ENCODE measurements around the gene SP6. TPM values are rescaled to one million over a fixed set of nuclear protein-coding genes. Genes with fewer than 3 reads are reported as not detected.

SP6 gene
- total and polyA plus RNA-seq, 3 donors from 2014 or later = 0.31 to 0.79 (median 0.43) TPM

DNA sequence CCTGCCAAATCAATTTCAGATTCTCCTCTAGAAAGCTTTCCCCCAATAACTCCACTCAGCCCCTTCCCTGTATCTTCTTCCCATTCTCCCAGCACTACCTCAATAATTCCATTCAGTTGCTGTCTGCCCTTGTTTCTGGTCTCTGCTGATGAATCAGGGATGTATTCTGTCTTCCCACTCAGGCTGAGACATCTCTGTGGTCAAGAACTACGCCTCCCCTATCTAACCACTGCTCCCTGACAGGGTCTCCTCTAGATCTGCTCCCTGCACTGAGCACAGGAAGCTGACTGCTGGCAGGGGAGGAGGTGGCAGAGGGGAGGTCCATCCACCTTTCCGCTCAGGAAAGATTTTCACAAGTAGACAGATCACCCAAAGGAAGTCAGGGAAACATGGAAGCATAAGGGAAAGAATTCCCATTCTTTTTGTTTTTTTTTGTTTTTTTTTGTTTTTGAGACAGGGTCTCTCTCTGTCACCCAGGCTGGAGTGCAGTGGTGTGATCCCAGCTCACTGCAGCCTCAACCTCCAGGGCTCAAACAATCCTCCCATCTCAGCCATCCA is 28.1 kb upstream of the SP6 start:
- H3K27me3 ChIP-seq = no peaks in the 10 kb centered on the region
- H3K4me3 ChIP-seq = no peak overlapping the region
- TF ChIP-seq, protein P1, sequence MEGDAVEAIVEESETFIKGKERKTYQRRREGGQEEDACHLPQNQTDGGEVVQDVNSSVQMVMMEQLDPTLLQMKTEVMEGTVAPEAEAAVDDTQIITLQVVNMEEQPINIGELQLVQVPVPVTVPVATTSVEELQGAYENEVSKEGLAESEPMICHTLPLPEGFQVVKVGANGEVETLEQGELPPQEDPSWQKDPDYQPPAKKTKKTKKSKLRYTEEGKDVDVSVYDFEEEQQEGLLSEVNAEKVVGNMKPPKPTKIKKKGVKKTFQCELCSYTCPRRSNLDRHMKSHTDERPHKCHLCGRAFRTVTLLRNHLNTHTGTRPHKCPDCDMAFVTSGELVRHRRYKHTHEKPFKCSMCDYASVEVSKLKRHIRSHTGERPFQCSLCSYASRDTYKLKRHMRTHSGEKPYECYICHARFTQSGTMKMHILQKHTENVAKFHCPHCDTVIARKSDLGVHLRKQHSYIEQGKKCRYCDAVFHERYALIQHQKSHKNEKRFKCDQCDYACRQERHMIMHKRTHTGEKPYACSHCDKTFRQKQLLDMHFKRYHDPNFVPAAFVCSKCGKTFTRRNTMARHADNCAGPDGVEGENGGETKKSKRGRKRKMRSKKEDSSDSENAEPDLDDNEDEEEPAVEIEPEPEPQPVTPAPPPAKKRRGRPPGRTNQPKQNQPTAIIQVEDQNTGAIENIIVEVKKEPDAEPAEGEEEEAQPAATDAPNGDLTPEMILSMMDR (IDR thresholded peaks at IDR 0.05) = no peak
- TF ChIP-seq POLR2A (IDR thresholded peaks at IDR 0.05) = no peak
- WGBS, 2 donors = 88 to 89% methylated on average over 2 of the region's 2 CpGs
- no peaks in the 10 kb centered on the region for H3K9me3 ChIP-seq
- DNase-seq = no peak
- intact Hi-C loops (cut with DNase I; ENCODE audit: low total_unique reads) = no loop called here
- no peak overlapping the region for H3K27ac ChIP-seq
- no peaks in the 10 kb centered on the region for H3K4me1 ChIP-seq
- no peaks in the 10 kb centered on the region for H3K36me3 ChIP-seq (ENCODE audit: low read depth, missing control alignments)

DNA sequence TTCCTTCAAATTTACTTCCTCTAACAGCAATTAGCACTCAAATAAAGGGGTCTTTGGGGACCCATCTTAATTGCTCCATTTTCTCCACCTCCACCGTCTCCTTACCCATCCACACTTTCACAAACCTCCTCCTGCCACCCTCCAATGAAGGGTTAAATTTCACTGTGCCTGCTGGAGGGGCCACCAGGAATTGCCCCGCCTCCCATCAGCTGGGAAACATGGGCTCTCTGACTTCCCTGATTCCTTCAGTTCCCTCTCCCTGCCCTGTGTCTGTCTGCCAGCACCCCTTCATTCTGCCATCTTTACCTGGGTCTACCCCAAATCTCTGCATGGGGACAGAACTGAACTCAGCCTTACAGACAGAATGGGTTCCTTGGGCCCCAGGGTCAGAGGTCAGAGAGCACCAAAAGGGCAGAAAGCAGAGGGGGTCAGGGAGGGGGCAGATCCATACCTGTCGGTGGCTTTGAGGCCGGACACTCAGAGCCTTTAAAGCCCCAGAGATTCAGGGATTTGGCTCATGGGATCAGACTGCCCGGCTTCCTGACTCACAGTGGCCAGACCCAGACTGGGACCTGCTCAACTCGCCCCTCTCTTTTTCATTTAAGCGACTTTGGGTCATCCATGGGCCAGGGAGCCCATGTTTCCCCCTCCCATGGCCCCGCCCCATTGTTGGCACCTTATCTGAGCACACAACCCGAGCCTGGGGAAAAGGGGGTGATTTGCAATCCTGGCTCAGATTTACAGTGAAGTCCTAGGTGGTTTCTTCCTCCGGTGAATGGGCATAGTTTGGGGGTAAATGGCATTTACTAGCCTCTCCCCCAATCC is 27.5 kb upstream of the SP6 start:
- intact Hi-C loops (cut with DNase I; ENCODE audit: low total_unique reads) = no loop called here
- H3K4me1 ChIP-seq = no peaks in the 10 kb centered on the region
- WGBS, 2 donors = 79 to 82% methylated on average over 10 of the region's 10 CpGs
- DNase-seq = no peak
- no peak overlapping the region for H3K27ac ChIP-seq
- TF ChIP-seq, protein P1 (IDR thresholded peaks at IDR 0.05) = no peak
- TF ChIP-seq POLR2A (IDR thresholded peaks at IDR 0.05) = no peak
- H3K27me3 ChIP-seq = no peaks in the 10 kb centered on the region
- H3K9me3 ChIP-seq = no peaks in the 10 kb centered on the region
- no peak overlapping the region for H3K4me3 ChIP-seq
- H3K36me3 ChIP-seq (ENCODE audit: low read depth, missing control alignments) = no peaks in the 10 kb centered on the region

DNA sequence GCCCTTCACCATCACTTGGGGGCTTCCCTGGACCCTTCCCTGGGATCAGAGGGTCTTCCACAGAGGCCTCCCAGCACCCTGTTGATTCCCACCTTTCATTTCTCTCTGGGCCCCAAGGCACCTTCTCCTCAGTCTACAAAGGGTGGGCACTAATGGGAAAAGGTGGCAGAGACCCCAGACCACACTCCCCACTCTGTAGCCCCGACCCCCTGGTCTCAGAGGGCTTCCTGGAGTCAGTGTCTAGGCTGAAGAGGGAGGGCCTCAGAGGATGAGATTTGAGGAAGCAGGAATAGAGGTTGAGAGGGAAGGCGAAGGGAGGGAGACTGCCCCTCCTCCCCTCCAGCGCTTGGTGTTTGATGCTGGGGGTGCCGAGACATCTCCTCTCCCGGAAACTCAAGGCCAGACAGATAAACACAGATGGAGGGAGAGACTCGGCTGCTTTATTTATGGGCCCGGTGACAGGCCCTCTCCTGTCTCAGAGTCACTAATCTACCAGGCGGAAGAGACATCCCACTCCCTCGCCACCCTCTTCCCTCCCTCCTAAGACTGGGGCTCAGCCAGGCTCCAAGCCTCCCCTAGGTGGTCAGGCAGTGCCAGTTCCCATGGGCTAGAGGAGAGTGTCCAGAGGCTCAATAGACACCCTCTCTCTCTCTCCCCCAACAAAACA is 26.5 kb upstream of the SP6 start:
- intact Hi-C loops (cut with DNase I; ENCODE audit: low total_unique reads) = no loop called here
- peaks cover 2% of the 10 kb centered on the region for H3K4me1 ChIP-seq
- H3K9me3 ChIP-seq = no peaks in the 10 kb centered on the region
- H3K36me3 ChIP-seq (ENCODE audit: low read depth, missing control alignments) = no peaks in the 10 kb centered on the region
- no peak overlapping the region for H3K4me3 ChIP-seq
- WGBS, 2 donors = 40 to 78% methylated on average over 9 of the region's 9 CpGs
- H3K27ac ChIP-seq = no peak overlapping the region
- TF ChIP-seq, protein P1 (IDR thresholded peaks at IDR 0.05) = no peak
- no peak for TF ChIP-seq POLR2A (IDR thresholded peaks at IDR 0.05)
- DNase-seq = no peak
- no peaks in the 10 kb centered on the region for H3K27me3 ChIP-seq

GRCh38 chr17:47875011-47875985 is 24.3 kb upstream of the SP6 start:
- DNase-seq = no peak
- Histone ChIP-seq H3K4me3 (no peak overlapping the region), H3K27ac (no peak overlapping the region), H3K36me3 (ENCODE audit: low read depth, missing control alignments) (no peaks in the 10 kb centered on the region), H3K4me1 (peaks cover 7% of the 10 kb centered on the region), H3K9me3 (no peaks in the 10 kb centered on the region), H3K27me3 (no peaks in the 10 kb centered on the region)
- intact Hi-C loops (cut with DNase I; ENCODE audit: low total_unique reads) = no loop called here
- 57 to 77% methylated on average over 11 of the region's 11 CpGs for whole genome bisulfite sequencing, 2 donors
- TF ChIP-seq, protein P1 (IDR thresholded peaks at IDR 0.05) = no peak
- TF ChIP-seq POLR2A (IDR thresholded peaks at IDR 0.05) = no peak
